ENCODE data around the gene RALGDS.
"Not testable (repeated sequence)": the region's sequence is repeated elsewhere in the genome, so short reads cannot be mapped to it uniquely, and the experiment has no call there.

DNA sequence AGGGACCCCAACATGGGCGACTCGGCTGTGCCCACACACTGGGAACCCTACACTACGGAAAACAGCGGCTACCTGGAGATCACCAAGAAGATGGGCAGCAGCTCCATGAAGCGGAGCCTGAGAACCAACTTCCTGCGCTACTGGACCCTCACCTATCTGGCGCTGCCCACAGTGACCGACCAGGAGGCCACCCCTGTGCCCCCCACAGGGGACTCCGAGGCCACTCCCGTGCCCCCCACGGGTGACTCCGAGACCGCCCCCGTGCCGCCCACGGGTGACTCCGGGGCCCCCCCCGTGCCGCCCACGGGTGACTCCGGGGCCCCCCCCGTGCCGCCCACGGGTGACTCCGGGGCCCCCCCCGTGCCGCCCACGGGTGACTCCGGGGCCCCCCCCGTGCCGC, 50.1 kb downstream of the RALGDS start:
- not testable (repeated sequence) for TF ChIP-seq POLR2A (IDR thresholded peaks at IDR 0.05)
- TF ChIP-seq, protein P1, sequence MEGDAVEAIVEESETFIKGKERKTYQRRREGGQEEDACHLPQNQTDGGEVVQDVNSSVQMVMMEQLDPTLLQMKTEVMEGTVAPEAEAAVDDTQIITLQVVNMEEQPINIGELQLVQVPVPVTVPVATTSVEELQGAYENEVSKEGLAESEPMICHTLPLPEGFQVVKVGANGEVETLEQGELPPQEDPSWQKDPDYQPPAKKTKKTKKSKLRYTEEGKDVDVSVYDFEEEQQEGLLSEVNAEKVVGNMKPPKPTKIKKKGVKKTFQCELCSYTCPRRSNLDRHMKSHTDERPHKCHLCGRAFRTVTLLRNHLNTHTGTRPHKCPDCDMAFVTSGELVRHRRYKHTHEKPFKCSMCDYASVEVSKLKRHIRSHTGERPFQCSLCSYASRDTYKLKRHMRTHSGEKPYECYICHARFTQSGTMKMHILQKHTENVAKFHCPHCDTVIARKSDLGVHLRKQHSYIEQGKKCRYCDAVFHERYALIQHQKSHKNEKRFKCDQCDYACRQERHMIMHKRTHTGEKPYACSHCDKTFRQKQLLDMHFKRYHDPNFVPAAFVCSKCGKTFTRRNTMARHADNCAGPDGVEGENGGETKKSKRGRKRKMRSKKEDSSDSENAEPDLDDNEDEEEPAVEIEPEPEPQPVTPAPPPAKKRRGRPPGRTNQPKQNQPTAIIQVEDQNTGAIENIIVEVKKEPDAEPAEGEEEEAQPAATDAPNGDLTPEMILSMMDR (IDR thresholded peaks at IDR 0.05) = not testable (repeated sequence)

Measured in esophagus squamous epithelium (tissue), 4 donors.